HFF-Myc (cell line): Measurements from ENCODE around the gene CTDSPL2.

ENCODE experiments used
- DNase-seq: peaks from one replicate; pipeline ENCODE4 v3.0.0-alpha.2; 2011; ENCODE audit warnings: low read depth; ENCODE audit errors: extremely low read depth
- H3K4me3 ChIP-seq: replicated peaks from 2 replicates; pipeline ENCODE4 v1.5.1; 2011; ENCODE audit warnings: low read depth, mild to moderate bottlenecking, control low read depth, low read length
- CTCF ChIP-seq: IDR thresholded peaks from 2 replicates; pipeline ENCODE4 v1.5.1; 2012; ENCODE audit warnings: mild to moderate bottlenecking, low read depth, low read length, control low read depth; ENCODE audit errors: missing control alignments

Gene CTDSPL2

GRCh38 chr15:44573386-44573785, 146.0 kb downstream of the CTDSPL2 start:
- no peak for TF ChIP-seq CTCF
- no peak for DNase-seq
- no peak overlapping the region for H3K4me3 ChIP-seq

GRCh38 chr15:44574734-44575133, 147.3 kb downstream of the CTDSPL2 start:
- TF ChIP-seq CTCF = no peak
- no peak for DNase-seq

More at GRCh38 chr15:44574734-44575133, 147.3 kb downstream of the CTDSPL2 start:
- H3K4me3 ChIP-seq = no peak overlapping the region
